T-helper 2 cell (primary cell): ENCODE measurements around the gene EXOG.
A peak's percentile ranks its signal among the peaks of the same experiment; 100 is the strongest.

Experiments
- DNase-seq, 5 experiments: peaks; one replicate each; pipeline versions ENCODE4 v3.0.0 to v3.0.0-alpha.2; 2012 to 2022

Gene EXOG

GRCh38 chr3:38474928-38475605 lies 21.1 kb upstream of the EXOG start:
- DNase-seq, result no peak

- DNase-seq, result no peak
These were observed 20.4 kb upstream of the EXOG start for GRCh38 chr3:38475716-38476115.

GRCh38 chr3:38476157-38476756 lies 19.9 kb upstream of the EXOG start:
- DNase-seq, result no peak

GRCh38 chr3:38477057-38477820 lies 18.9 kb upstream of the EXOG start:
- no peak for DNase-seq

- DNase-seq, result no peak
These were observed 18.2 kb upstream of the EXOG start for GRCh38 chr3:38477839-38478450.

GRCh38 chr3:38478901-38479300 lies 17.2 kb upstream of the EXOG start:
- no peak for DNase-seq

- peak in 3 of 5 experiments; percentile 12 to 57 (median 21) for DNase-seq
These were observed 16.6 kb upstream of the EXOG start for GRCh38 chr3:38479431-38480092.

- no peak for DNase-seq
These were observed 16.1 kb upstream of the EXOG start for GRCh38 chr3:38480093-38480445.

- DNase-seq, result no peak
These were observed 15.2 kb upstream of the EXOG start for GRCh38 chr3:38480930-38481329.

GRCh38 chr3:38482951-38483350 lies 13.2 kb upstream of the EXOG start:
- no peak for DNase-seq

GRCh38 chr3:38487323-38487722 lies 8.8 kb upstream of the EXOG start:
- no peak for DNase-seq

- DNase-seq, result no peak
These were observed 7.2 kb upstream of the EXOG start for GRCh38 chr3:38488949-38489348.

- no peak for DNase-seq
These were observed 6.4 kb upstream of the EXOG start for GRCh38 chr3:38489766-38490165.

GRCh38 chr3:38490281-38491030 lies 5.7 kb upstream of the EXOG start:
- DNase-seq, result no peak

GRCh38 chr3:38491215-38491614 lies 4.9 kb upstream of the EXOG start:
- no peak for DNase-seq

GRCh38 chr3:38493031-38493430 lies 3.1 kb upstream of the EXOG start:
- peak in 1 of 5 experiments; percentile 6 for DNase-seq

- no peak for DNase-seq
These were observed 891 bp downstream of the EXOG start for GRCh38 chr3:38497031-38497430.

GRCh38 chr3:38500688-38501417 lies 4.7 kb downstream of the EXOG start:
- no peak for DNase-seq

GRCh38 chr3:38507120-38507519 lies 11.0 kb downstream of the EXOG start:
- DNase-seq, result no peak

GRCh38 chr3:38509732-38510131 lies 13.6 kb downstream of the EXOG start:
- DNase-seq, result no peak

- no peak for DNase-seq
These were observed 14.5 kb downstream of the EXOG start for GRCh38 chr3:38510631-38511030.

- no peak for DNase-seq
These were observed 15.4 kb downstream of the EXOG start for GRCh38 chr3:38511546-38511945.
